ENCODE data around the gene CTSE. TPM values are rescaled to one million over a fixed set of nuclear protein-coding genes. Genes with fewer than 3 reads are reported as not detected.

The CTSE gene
- total and polyA plus RNA-seq, 2 of the 8 experiments (the other 6 are each of a cell fraction or from before 2014, with no cell fraction given), result 0.03 TPM; not detected in 1

- no peak for TF ChIP-seq CHD7 (IDR thresholded peaks at IDR 0.05; ENCODE audit: insufficient replicate concordance, low read length)
- TF ChIP-seq CHD1 (IDR thresholded peaks at IDR 0.05; ENCODE audit: low read depth, low read length), result no peak
- TF ChIP-seq NRF1 (IDR thresholded peaks at IDR 0.05; ENCODE audit: low read depth, low read length), result no peak
- TF ChIP-seq CHD2 (IDR thresholded peaks at IDR 0.05; ENCODE audit: low read length), result no peak
- no peak for TF ChIP-seq RFX5 (IDR thresholded peaks at IDR 0.05; ENCODE audit: borderline replicate concordance, low read depth, low read length)
Measured at GRCh38 chr1:206029484-206029883, 5.8 kb upstream of the CTSE start (continued).

Data from H1 (cell line).